GM04503 (cell line): ENCODE data around the gene RADIL.

ENCODE experiments used
- DNase-seq: peaks from one replicate; pipeline ENCODE4 v3.0.0-alpha.2; 2012; ENCODE audit warnings: low read depth

The RADIL gene

DNA sequence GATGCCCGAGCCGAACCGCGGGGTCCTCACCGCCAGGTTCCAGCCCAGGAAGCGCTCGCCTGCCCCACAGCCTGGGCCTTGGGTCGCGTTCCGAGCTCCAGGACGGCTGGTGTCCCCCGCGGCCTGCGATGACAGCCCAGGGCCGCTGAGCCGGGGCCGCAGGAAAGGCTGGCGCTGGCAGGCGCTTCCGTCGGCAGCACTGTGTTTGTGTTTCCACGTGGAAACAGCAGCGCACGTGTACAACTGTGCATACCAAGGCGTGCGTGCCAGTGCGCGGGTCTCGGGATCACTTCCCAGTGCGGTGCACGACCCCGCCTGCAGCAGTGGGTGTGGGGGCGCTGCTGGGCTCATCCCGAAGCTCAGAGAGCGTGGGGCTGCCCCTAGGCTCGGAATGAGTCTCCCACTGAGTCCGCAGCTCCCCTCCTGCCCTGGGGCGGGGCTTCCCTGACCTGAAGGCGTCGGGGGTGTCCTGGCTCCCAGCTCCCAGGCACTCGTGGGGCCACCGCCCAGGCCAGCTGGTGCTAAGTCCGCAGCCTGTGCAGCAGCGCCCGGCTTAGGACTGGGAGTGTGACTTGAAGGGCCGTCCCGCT lies 90.9 kb downstream of the RADIL start:
- no peak for DNase-seq

DNA sequence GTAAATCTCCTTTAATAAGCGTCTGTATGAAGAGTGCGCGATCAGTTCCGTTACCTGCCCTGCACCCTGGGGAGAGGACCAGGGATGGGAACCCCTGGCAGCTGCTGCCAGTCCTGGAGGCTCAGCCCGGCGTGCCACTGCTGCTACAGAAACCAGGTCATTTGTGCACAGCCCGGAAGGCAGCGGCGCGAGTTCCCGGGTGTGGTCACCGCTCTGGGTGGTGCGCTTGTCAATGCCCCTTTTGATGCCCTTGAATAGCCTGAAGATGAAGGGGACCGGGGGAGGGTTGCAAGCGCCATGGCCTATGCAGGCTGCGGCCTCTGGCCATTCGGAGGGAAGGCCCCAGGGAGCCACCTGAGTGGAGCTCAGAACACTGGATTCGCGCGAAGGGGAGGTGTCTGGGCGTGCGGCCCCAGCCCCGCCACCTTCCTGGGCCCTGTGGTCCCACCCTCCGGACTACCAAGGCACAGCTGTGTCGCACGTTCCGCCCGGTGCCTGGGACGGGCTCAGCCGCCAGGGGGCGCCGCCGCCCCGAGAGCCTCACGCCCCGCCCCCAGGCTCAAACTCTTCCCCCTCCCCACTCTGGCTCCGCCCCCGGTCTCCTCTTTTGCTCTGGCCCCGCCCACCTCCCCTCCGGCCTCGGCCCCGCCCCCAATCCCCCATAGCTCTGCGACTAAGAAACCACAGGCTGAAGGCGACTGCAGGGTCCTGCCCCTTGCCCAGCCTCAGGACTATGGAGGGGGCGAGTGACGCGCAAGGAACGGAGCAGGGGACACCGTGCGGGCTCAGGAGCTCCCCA lies 91.6 kb downstream of the RADIL start:
- no peak for DNase-seq

DNA sequence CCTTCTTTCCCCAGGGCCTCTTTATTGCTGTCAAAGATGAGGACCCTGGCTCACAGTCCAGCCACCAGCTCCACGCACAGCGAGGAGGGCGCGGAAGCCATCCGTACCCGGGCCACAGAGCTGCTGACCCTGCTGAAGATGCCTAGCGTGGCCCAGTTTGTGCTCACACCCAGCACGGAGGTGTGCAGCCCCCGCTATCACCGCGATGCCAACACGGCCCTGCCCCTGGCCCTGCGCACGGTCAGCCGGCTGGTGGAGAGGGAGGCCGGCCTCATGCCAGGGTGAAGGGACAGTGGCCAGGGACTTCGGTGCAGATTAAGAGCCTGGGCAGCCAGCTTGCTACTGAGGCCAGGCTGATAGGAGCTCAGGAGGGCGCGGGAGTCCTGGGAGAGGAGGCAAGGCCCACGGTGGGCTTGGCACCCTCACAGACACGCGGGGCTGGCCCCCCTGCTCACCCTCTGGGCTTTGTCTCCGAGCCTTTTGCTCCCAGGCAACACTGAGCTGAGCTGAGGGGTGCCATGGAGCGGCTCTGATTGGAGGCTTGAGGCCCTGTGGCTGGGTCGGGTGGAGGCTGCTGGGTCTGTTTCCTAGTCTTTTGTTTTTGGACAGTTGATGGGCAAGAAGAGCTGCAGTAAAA lies 92.3 kb downstream of the RADIL start:
- DNase-seq: no peak

DNA sequence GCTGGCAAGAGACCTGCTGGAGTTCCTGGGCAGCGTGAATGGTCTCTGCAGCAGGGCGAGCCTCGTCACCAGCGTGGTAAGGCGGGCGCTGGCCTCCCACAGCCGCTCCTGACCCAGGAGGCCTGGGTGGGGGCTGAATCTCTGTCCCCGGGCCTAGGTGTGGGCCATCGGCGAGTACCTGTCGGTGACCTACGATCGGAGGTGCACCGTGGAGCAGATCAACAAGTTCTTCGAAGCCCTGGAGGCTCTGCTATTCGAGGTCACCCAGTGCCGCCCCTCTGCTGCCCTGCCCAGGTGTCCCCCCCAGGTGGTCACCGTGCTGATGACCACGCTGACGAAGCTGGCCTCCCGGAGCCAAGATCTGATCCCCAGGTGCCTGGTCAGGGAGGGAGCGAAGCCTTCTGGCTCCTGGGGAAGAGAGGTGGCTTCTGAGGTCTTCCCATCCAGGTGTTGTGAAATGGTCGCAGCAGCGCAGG lies 93.0 kb downstream of the RADIL start:
- no peak for DNase-seq

DNA sequence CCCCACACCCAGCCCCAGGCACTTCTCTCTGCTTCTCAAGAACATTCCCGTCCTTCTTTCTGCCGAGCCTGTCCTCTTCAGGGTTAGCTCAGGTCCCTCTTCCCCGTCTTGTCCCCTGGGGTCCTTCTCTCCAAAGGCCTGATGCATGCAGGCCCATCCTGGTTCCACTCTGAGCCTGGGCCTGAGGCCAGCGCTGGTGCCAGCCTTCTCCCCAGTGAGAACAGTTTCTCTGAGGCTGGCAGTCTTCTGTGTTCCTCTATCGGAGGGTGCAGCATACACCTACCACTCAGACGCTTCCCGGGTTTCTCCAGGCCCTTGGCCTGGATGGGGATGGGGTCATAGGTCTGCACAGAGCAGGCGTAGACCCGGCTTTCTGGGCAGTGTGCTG lies 93.4 kb downstream of the RADIL start:
- DNase-seq: no peak

DNA sequence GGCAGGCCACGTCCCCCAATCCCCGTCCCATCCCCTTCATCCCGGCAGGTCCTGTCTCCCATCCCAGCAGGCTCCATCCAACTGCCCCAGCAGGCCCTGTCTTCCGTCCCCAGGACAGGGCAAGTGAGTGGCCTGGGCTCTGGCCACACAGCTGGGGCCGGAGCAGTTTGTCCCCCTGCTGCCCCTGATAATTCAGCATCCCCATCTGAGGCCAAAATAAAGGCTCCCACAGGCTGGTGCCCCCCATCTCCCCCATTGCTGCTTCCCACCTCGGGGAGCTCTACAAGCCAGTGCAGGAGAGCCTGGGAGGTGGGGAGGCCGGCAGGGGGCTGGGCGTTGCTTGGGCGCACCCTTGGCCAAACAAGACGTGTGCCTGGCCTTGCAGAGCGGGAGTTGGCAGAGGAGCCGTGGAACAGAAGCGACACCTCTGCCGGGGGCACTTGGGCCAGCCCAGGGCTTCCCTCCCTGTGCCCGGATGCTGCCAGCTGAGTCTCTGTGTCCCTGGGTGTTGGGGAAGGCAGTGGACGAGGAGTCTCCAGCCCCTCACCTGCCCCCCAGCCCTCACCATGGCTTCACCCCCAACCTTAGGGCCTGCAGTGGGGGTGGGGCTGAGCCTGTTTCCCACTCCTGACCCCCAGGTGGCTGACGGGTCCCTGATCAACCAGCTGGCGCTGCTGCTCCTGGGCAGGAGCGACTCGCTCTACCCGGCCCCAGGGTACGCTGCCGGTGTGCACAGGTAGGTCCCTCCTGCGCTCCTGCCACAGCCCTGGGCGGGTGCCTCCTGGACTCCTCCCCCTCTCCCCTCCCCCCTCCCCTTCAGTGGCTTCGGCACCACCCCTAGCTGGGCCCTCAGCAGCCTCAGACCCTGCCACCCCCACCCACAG lies 94.1 kb downstream of the RADIL start:
- no peak for DNase-seq

DNA sequence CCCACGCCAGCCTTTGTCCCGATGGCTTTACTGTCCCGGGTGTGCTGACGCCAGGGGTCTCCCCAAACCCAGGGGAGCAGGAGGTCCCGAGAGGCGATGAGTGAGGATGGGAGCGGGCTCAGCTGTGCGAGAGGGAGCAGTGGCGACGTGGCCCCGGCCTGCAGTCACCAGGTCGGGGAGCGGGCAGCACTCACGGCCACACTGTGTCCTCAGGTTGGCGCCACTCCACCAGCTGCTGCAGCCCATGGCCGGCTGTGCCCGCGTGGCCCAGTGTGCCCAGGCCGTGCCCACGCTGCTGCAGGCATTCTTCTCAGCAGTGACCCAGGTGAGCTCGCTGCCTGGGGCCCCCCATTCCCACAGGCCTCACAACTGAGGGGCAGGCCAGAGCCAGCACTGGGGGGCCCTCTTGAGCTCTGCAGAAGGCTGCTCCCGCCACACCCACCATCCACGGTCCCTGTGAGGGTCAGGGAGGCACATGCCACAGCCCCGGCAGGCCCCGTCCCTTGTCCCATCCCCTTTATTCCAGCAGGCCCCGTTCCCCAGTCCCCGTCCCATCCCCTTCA lies 94.8 kb downstream of the RADIL start:
- no peak for DNase-seq

DNA sequence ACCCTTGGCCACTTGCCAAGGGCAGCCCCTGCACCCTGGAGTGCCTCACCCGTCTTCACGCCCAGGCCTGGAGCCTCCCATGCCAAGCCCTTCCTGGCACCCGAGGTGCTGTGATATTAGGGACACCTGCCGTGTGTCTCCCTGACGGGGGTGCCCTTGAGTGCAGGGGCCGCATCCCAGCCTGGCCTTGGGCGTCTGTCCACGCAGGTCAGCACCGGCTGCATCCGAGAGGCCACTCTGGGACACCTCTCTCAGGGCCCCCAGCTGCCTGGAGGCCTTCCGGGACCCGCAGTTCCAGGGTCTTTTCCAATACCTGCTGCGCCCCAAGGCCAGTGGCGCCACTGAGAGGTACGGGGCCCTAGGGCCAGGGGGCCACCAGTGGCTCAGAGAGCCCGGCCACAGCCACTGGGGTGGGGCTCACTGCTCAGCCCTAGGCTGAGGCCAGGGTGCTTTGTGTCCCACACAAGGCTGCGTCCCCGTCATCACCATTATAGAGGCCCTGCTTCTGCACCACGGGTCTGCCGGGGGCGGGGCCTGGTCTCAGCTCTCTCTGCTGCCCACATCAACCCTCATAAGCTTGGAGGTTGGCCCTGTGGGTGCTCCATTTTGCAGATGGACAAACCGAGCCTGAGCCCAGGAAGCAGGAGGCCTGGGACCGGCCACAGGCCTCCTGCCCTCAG lies 95.4 kb downstream of the RADIL start:
- DNase-seq: no peak

DNA sequence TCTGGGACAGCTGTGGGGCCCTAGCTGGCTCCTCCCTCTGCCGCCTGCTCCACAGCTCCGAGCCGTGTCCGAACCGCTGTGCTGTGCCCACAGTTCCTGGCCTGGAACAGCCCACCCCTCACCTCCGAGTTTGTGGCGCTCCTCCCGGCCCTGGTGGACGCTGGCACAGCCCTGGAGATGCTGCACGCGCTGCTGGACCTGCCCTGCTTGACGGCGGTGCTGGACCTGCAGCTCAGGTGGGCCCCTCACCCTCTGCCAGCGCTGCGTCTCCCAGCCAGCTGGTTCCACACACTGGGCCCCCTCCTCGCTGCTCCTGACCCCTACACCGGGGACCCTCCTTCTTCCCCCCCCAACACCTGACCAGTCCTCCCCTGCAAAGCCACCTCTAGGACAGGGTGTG lies 96.0 kb downstream of the RADIL start:
- DNase-seq: no peak

DNA sequence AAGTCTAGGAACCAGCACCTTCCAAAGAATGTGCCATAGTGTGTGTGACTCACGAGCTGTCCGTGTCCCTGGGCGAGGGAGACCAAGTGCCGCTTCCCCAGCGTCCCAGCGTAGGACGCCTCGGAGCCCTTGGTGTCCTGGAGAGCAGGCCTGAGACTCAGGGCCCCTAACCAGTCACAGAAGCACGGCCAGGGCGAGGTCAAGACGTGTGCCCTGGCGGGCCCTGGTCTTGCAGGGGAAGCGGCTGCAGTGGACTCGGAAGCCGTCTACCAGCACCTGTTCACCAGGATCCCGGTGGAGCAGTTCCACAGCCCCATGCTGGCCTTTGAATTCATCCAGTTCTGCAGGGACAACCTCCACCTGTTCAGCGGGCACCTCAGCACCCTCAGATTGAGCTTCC lies 97.5 kb downstream of the RADIL start:
- no peak for DNase-seq

DNA sequence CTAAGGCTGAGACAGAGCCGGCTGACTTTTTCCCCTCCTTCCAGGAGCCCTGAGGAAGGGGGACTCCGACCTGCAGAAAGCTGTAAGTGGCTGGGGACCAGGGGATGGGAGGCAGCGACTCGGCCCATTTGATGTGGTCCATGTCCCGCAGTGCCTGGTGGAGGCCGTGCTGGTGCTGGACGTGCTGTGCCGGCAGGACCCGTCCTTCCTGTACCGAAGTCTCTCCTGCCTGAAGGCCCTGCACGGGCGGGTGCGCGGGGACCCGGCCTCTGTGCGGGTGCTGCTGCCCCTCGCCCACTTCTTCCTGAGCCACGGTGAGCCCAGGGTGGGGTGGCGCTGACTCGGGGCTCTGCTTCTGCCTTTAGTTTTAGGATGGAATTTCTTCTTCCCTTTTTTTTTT lies 98.1 kb downstream of the RADIL start:
- no peak for DNase-seq

DNA sequence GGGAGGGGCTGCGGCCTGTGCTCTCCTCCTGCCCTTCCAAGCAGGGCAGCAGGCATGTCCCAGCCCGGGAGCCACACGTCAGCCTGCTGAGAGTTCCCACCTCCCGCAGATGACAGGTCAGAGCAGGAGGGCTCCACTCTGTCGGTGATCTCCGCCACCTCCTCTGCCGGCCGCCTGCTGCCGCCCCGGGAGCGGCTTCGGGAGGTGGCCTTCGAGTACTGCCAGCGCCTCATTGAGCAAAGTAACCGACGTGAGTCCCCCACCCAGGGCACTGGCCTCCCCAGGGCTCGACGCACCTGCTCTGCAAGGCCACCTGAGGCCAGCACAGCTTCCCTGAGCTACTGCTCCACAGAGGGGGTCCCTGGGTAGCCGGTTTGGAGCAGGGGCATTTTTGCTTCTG lies 98.7 kb downstream of the RADIL start:
- DNase-seq: no peak

DNA sequence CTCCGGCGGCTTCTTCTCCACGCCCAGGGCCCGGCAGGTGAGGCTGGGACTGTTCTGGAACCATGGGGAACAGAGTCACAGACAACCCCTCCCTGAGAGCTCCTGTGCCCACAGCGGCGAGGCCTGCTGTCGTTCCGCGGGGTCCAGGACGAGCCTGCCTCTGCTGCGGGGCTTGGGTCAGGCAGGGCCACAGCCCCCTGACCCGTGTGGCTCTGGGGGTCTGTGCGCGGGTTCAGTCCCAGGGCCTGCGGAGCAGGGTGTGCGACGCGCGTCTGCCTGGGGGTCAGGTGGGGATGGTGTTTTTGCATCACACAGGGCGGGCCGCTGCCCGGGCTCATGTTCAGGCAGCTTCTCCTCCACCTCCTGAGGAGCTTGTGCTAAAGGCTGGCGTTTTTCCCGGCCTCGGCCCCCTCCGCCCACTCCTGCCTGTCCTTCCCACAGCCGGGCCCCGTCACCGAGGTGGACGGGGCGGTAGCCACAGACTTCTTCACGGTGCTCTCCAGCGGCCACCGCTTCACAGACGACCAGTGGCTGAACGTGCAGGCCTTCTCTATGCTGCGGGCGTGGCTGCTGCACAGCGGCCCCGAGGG lies 99.7 kb downstream of the RADIL start:
- DNase-seq: no peak

DNA sequence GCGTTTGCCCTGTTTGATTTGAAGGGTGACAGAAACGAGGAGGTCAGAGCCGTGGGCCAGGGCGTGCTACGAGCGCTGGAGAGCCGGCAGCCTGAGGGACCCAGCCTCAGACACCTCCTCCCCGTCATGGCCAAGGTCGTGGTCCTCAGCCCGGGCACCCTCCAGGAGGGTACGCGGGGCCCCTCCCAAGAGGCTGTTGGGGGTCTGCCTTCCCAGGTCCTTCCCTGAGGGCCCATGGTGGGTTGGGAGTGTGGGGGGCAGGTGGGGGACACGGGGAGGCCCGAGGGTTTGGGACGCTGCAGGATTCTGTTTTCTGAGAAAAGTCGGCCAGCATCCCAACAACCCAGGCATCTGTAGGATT lies 100.2 kb downstream of the RADIL start:
- DNase-seq: no peak

DNA sequence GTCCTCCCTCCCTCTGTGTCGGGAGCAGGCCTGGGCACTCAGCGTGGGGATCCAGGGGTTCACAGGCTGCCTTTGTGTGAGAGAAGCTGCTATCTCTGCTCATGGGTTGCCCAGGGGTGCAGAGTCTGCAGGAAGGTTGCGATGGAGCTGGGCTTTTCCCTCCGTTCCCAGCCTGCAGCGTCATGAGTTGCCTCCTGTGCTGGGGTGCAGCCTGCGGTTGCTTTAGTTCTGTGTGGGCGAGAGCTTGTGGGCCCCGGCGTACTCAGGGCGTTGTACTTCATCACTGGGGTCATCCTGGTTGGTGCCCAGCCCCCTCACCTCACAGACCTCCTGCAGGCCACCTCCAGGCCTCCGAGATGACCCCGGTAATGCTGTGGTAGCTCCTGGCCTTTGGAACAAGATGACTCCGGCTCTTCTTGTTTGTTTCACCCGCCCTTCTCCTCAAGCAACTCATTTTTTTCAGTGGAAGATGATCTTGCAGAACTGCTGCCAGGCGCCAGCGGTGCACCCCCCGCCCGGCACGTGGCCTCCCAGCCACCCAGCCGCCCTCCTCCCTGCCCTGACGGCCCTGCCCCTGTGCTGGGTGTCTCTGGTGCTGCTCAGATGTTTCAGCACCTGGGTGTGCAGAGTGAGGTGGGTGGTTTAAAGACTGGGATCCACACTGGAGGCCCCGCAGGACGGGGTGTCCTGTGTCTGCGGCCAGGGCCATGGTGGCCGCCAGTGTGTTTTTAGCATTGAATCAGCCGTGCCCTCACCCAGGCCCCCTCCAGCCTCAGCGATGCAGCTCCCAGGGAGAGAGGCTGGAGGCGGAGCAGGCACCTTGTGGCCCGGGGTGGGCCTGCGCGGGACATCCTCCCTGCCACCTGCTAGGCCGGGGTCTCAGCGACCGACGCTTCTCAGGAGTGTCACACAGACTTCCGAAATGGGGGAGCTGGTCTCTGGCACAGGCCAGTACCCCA lies 100.9 kb downstream of the RADIL start:
- DNase-seq: no peak

DNA sequence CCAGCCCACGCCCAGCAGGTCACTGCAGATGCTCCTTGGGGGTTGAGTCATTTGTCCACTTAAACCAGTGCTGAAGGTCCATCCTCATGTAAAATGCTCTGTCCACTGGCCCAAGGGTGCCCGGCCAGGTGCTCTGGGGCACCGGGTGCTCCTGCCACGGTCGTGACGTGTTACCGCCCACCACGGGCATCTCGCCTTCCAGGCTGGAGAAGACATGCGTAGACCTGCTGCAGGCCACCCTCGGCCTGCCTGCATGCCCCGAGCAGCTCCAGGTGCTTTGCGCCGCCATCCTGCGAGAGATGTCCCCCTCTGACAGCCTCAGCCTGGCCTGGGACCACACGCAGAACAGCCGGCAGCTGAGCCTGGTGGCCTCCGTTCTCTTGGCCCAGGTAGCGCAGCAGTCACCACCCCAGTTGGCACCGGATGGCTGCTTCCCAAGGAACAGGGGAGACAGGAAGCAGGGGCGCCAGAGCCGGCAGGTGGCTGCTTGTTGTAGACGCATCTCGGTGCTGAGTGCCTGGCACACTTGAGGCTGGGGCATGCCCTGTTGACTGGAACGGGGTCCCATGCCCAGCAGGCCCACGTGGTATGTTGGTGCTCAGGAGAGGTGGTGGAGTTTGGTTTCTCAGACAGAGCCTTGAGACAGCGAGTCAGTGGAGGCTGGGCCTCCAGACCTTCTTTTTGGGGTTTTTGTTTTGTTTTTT lies 102.0 kb downstream of the RADIL start:
- no peak for DNase-seq

DNA sequence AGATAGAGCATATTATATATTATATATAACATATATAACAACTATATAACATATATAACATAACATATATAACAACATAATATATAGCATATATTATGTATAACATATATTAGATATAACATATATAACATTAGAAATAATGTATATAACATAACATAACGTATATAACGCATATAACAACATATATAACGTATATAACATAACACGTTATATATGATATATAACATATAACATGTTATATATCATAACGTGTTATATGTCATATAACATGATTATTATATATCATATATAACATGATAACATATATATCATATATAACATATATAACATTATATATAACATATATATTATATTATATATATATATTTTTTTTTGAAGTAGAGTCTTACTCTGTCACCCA lies 104.4 kb downstream of the RADIL start:
- DNase-seq: no peak

DNA sequence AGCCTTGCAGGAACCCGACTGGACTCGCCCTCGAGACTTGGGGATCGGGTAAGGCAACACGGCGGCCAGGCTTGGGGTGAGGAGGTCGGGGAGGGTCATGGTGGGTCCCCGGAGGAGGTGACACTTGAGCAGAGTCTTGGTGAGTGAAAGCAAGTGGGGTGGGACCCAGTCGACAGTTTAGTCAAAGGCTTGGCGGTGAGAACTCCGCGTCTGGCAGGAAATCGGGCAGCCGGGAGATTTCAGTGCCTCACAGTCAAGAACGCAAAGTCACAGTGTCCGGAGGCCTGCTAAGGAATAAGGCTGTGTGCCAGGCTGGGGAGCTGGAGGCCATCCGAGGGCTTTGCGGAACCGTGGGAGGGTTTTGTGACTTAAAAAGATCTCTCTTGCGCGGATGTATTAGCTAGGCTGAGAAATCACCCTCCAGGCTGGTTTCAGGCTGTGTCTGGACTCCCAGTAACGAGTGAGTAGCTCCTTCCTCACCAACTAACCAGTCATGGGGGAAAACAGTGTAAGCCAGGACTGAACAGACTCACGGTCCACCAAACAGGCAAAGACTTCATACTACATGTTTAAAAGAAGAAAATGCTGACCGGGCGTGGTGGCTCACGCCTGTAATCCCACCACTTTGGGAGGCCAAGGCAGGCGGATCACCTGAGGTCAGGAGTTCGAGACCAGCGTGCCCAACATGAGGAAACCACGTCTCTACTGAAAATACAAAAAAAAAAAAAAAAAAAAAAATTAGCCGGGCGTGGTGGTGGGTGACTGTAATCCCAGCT lies 107.5 kb downstream of the RADIL start:
- peak; percentile 33 for DNase-seq
